ENCODE data around the gene ATP11A.

DNA sequence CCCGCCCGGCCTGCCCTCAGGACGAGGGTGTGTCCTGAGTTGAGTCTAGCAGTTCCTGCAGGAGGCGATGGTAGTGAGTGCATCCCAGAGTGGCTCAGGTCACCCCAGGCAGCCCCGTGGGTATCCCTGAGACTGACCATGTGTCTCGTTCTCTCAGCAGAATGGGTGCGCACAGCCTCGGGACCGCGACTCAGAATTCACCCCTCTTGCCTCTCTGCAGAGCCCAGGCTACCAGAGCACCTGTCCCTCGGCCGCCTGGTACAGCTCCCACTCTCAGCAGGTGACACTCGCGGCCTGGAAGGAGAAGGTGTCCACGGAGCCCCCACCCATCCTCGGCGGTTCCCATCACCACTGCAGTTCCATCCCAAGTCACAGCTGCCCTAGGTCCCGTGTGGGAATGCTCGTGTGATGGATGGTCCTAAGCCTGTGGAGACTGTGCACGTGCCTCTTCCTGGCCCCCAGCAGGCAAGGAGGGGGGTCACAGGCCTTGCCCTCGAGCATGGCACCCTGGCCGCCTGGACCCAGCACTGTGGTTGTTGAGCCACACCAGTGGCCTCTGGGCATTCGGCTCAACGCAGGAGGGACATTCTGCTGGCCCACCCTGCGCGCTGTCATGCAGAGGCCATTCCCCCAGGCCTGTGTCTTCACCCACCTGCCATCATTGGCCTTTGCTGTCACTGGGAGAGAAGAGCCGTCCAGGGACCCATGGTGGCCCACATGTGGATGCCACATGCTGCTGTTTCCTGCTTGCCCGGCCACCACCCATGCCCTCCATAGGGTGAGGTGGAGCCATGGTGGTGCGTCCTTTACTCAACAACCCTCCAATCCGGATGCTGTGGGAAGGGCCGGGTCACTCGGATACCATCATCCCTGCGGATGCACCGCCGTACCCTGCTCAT is 192.1 kb downstream of the ATP11A start:
- TF ChIP-seq CTCF (IDR thresholded peaks at IDR 0.05; ENCODE audit: poor library complexity) (no peak), EZH2phosphoT487 (IDR thresholded peaks at IDR 0.05; ENCODE audit: low read depth, severe bottlenecking, unreplicated experiment) (no peak), EZH2 (IDR thresholded peaks at IDR 0.05; ENCODE audit: borderline replicate concordance) (no peak)
